ENCODE data around the gene KIT.

DNA sequence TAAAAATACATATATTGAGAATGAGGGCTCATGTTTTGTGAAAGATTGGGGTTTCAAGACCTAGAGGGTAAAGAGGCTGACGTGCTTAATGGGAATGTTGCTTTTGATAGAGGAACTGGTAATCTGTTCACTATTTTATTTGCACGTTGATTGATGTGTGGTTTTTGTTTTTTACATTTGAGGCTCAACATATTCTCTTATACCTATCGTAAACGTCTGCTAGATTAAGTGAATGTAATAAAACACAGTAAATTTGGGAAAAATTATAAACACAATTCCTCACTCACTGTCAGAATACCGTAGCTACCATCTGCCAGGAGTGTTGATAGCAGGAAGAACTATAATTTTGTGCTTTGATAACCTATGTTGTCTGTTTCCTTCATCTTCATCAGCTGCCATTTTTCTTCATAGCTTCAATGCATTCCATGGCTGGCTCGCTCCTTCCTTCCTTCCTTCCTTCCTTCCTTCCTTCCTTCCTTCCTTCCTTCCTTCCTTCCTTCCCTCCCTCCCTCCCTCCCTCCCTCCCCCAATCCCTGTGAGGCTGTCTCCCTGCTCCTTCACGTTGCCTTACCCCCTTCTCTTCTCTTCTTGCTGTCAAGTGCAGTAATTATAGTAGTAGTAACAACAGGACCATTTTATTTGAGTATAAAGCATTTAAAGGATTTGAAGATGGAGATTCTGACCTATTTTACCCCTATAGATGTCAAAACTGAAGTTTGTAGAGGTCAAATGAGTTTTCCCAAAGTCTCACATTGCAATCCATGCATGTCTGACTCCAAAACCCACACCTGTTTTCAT, 20.3 kb downstream of the KIT start:
- TF ChIP-seq TAF1 (IDR thresholded peaks at IDR 0.05; ENCODE audit: borderline replicate concordance, low read depth, low read length) (no peak), ATF7 (IDR thresholded peaks at IDR 0.05; ENCODE audit: low read depth) (no peak), CTCF (IDR thresholded peaks at IDR 0.05 in 2 of 3, conservative IDR thresholded peaks at IDR 0.05 in 1 of 3; ENCODE audit: control insufficient read depth in 2 of 3, extremely low read depth in 1 of 3, insufficient read depth in 1 of 3, low read depth in 3 of 3, low read length in 3 of 3) (no peak), EZH2 (IDR thresholded peaks at IDR 0.05; ENCODE audit: borderline replicate concordance, control insufficient read depth, low read depth, low read length) (no peak), RCOR1 (conservative IDR thresholded peaks at IDR 0.05; ENCODE audit: low read depth, low read length) (no peak), RUNX3 (IDR thresholded peaks at IDR 0.05; ENCODE audit: low read length) (no peak), FOXM1 (IDR thresholded peaks at IDR 0.05; ENCODE audit: low read depth, low read length) (no peak)
- TF ChIP-seq, protein P1, sequence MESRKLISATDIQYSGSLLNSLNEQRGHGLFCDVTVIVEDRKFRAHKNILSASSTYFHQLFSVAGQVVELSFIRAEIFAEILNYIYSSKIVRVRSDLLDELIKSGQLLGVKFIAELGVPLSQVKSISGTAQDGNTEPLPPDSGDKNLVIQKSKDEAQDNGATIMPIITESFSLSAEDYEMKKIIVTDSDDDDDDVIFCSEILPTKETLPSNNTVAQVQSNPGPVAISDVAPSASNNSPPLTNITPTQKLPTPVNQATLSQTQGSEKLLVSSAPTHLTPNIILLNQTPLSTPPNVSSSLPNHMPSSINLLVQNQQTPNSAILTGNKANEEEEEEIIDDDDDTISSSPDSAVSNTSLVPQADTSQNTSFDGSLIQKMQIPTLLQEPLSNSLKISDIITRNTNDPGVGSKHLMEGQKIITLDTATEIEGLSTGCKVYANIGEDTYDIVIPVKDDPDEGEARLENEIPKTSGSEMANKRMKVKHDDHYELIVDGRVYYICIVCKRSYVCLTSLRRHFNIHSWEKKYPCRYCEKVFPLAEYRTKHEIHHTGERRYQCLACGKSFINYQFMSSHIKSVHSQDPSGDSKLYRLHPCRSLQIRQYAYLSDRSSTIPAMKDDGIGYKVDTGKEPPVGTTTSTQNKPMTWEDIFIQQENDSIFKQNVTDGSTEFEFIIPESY (IDR thresholded peaks at IDR 0.05): no peak

Measured in GM12878 (cell line).